HUDEP-2 (cell line): ENCODE data around the gene OR14A16.

ENCODE experiments used
- DNase-seq, 76 experiments: peaks; one replicate each; lab custom pipeline; 2025; ENCODE audit not compliant: unreplicated experiment in 76 of 76; lab: John Stamatoyannopoulos, UW

OR14A16 gene, protein sequence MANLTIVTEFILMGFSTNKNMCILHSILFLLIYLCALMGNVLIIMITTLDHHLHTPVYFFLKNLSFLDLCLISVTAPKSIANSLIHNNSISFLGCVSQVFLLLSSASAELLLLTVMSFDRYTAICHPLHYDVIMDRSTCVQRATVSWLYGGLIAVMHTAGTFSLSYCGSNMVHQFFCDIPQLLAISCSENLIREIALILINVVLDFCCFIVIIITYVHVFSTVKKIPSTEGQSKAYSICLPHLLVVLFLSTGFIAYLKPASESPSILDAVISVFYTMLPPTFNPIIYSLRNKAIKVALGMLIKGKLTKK

DNA sequence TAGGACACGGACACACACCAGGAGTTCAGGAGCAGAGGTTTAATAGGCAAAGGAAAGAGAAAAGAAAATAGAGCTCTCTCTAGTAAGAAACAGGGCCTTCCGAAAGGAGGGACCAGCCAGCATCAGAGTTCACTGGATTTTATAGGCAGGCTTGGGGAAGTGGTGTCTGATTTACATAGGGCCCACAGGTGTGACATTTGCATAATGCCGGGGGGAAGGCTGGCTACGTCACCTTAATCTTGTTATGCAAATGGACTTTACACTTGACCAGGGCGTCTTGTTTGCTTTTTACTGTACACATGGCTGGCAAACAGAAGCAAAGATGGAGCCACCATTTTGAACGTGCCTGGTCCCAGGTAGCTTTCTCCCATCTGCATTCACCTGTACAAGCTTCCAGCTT lies at the start of gene OR14A16:
Gene OR14A16 (minus strand): TSS at position 97 of the 400 bp plus-strand sequence. CDS start 8,390 bp downstream, outside the sequence.
- DNase-seq = no peak

DNA sequence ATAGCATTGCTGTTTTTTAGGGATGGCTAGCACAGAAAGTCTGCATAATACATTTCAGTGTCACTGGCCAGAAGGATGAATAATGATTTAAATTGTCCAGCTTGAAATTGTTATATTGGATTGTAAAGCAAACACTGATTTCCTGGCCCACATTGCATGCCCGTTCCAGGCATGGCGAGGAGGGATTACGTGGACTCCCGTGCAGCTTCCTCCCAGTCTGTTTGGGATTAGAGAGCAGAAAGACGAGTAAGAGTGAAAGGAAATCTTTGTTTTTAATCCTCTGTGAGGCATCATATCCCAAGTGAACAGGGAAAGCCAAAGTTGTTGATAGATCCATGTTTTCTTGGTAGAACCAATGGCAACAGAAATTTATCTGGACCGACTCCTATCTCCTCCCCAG lies 41.5 kb upstream of the OR14A16 start:
- no peak for DNase-seq

DNA sequence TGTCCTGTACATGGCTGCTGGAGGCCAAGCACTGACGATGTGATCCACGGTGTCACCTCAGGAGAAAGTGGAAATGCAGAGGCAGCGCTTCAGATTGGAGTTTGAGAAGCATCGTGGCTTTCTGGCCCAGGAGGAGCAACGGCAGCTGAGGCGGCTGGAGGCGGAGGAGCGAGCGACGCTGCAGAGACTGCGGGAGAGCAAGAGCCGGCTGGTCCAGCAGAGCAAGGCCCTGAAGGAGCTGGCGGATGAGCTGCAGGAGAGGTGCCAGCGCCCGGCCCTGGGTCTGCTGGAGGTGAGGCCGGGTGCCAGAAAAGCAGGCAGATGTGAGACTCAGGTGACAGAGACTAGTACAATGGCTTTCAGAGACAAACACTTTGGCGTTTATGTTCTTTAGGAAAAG lies 40.7 kb upstream of the OR14A16 start:
- DNase-seq = no peak

DNA sequence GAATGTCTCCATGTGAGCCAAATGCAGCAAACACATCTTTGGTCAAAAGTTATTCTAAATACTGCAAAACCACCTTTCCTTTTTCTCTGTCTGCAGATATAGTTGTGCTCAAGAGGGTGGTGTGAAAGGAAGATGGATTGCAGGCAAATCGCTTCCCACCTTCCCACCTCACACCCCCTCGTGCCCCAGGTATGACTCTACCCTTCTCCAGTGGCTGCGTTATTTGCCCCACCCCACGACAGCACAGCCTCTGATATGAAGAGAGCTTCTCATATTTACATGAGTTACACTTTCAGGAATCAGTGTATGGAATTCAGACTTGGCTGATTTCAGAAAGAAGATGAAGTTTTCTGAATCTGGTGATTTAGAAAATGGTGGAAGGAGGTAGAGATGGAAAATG lies 38.8 kb upstream of the OR14A16 start:
- DNase-seq = no peak

DNA sequence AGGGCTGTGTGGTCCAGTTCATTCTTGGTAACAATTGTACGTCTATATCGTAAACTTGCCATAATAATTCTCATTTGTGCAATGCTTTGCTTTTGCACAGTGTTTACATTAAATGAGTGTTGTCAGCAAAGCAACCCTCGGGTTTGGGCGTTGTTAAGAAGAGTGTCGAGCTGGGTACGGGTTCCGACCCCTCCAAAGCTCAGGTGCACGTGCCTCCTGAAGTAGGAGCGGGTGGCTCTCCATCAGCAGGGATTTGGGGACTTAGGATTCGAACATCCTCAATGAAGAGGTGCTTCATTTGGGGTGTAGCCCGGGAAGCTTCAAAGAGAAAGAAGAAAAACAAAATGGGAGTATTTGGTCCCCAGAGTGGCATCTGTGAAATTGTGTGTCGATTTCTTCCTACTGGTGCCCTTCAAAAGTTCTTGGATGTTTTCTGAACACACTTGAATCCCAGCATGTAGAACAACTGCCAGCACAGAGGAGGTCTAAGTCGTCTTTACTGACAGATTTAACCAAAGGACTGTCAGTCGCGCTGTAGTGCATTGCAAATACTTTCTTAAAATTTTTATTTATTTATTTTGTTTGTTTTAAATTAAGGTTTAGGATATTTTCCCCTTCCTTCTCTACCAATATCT lies 34.2 kb upstream of the OR14A16 start:
- DNase-seq = peak in 5 of 76 experiments; percentile 33 to 62 (median 46)

DNA sequence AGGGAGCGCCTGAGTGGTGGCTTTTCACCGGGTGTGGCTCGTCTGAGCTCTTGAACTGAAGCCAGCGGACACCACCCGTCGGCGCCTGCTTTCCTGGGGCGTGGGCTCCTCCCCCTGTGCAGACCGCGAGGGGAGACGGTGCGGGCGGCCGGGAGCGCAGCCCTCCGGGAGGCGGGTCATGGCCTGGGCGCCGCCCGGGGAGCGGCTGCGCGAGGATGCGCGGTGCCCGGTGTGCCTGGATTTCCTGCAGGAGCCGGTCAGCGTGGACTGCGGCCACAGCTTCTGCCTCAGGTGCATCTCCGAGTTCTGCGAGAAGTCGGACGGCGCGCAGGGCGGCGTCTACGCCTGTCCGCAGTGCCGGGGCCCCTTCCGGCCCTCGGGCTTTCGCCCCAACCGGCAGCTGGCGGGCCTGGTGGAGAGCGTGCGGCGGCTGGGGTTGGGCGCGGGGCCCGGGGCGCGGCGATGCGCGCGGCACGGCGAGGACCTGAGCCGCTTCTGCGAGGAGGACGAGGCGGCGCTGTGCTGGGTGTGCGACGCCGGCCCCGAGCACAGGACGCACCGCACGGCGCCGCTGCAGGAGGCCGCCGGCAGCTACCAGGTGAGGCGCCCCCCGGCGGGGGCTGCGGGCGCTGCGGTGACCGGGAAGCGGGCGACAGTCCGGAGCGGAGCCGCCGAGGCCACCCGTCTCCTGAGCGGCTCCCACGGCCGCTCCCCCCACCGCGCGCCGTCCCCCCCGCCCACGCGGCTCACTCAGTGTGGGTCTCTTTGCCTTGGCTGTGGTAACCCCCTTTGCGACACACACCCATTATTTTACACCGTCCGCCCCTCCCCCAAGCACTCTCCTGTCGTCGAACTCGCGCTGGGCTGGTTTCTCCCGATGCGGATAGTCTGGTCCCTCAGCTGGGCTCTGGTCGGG lies 33.4 kb upstream of the OR14A16 start, which contains the start of gene TRIM58:
Gene TRIM58 (plus strand): TSS at position 119 of the 916 bp plus-strand sequence. CDS start 60 bp downstream, at position 179.
- peak; percentile 29 to 96 (median 88) for DNase-seq

DNA sequence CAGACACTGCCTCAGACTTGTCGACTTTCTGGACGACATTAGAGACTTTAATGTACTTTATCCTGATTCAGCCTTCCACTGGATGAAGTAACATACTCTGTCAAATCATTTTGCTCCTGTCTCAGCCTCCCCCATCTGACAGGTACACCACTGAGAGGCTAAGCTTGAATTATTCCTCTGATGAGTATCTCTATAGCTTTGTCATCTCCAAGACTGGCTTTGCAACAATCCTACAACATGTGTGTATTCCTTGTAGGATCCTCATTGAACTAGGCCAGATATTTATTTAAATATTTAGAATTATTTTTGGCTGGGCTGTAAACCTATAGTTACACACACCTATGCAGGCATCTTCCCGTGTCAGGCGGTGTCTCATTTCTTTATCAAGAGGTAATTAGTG lies 32.0 kb upstream of the OR14A16 start:
- DNase-seq = no peak

DNA sequence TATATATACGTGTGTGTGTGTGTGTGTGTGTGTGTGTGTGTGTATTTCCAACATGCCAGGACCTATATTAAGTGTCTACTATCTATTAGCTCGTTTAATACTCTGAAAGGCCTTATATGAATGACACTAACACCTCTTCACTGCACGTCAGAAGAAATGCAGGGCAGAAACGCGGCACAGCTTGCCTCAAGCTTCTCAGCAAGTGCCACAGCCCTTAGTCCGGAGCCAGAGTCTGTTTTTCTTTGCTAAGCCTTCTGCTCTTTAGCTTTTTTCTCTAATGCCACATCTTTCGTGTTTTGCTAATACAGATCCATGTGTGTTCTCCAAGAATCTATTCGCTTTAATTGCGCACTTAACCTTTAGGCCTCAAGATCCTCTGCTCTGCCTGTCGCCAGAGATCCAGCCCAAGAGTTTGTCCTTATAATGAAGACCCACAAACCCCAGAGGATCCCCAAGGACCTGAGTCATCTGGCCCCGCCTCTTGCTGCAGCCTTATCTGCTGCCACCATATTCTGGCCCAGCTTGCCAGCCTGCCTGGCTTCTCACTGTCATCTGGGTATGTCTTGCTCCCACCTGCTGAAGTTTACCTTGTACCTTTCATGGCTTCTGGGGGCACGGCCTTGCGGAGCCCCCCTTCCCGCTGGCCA lies 31.1 kb upstream of the OR14A16 start:
- DNase-seq = peak in 74 of 76 experiments; percentile 11 to 92 (median 82)

DNA sequence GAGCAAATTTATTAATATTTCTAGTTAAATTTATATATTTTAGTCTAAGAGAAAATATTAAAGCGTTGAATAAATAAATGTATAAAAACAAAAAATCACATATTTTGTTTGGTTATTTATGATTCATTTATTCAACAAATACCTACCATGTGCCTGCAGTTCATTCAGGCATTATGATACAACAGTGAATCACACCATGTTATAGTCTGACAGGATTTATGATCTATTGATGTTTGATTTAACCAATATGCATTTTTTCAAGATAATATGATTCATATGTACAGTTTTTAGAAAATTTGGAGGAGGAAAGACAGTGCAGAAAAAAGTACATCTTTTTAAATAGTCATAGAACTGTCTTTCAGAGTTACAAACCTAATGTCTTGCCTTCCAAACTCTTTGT lies 25.7 kb upstream of the OR14A16 start:
- DNase-seq = no peak

DNA sequence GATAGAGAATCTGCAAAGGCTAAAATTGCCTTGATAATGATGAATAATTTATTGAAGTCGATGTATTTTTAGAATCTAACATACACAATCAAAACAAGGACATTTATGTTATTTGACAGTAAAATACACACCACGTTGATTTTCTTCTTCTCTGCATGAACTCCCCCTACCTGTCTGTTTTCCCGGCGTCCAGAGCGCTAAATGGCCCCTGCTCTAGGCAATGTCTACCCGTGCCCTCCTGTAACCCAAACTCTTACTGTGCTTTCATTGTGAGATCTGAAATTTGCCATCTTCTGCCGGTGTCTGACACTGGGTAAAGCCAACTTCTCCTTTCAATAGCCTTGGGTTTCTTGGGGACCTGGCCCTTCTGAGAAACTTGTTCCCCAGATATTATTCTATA lies 24.4 kb upstream of the OR14A16 start:
- DNase-seq = no peak

DNA sequence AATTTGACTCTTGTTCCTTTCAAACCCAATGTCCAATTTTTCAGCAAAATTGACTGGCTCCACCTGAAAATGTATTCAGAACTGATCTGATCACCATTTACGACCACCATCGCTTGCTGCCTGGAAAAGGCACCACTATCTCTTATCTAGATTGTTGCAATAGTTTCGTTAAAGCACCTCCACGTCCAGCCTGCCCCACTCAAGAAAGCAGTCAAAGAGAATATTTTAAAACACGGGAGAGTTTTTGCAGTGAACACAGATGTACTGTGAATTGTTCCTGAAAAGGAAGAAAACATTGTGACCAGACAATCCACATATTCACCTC lies 21.7 kb upstream of the OR14A16 start:
- DNase-seq = no peak

DNA sequence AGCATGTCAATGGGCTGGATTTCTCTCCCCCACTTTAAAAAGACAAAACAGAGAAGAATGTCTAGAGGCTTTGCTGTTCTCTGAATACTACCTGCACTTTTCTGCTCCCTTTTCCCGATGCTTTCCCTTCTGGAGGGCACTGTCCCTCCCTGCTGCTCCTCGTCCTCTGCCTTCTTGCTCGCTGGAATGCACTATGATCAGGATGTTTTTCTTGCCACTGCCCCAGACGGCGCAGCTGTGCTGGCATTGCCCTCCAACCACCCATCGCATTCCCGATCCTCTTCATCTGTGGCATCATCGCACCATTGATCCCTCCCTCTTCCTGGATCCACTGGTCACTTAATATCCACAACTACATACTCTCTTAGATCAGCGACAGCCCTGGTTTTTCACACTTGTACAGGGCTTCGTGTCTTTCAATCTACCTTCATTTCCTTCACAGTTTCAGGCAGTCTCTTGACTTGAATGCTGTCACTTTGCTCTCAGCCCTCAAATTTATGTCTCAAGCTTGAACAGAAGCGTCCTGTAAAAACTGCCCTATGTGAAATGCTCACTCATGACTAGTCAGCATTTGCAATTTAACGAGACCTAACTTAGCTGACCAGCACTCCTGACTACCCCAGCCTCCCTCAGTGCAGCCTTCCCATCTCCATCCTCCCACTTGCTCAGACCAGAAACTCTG lies 21.2 kb upstream of the OR14A16 start:
- DNase-seq = no peak

DNA sequence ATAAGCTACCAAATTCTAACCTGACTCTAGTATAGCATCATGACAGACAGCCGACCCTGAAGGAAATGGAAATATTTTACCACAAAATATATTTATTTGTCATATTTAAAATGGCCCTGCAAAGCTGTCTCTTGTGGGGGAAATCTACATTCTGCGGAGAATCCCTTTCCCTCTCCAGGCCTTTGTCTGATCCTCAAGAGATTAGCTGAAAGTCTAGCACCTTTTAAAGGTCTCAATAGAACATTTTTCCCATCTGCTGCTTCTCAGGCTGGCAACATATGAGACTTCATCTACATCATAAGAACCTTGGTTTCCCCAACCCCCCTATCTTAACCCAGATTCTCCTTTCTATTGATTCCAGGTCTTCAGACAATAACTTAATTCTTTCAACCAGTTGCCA lies 19.5 kb upstream of the OR14A16 start:
- DNase-seq = no peak

DNA sequence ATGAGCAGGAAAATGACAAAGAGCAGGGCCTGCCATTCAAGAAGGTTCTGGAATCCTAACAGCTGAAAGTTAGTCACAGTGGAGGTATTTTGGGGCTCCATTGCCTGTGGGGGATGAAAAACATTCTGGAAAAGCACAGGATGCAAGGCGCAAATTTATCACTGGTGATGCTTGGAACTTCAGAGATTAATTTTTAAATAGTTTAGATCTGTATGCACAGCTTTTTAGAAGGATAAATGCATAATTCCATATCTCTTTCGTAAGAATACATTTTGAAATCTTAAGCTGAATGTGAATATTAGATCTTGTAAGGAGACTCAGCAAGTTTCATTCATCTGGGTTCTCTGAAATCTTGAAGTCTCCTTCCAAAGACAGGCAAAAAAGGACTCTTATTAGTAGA lies 17.9 kb upstream of the OR14A16 start, which contains the start of gene OR11L1:
Gene OR11L1 (minus strand): TSS at position 101 of the 400 bp plus-strand sequence. CDS start 0 bp downstream, at position 101.
- DNase-seq = no peak

DNA sequence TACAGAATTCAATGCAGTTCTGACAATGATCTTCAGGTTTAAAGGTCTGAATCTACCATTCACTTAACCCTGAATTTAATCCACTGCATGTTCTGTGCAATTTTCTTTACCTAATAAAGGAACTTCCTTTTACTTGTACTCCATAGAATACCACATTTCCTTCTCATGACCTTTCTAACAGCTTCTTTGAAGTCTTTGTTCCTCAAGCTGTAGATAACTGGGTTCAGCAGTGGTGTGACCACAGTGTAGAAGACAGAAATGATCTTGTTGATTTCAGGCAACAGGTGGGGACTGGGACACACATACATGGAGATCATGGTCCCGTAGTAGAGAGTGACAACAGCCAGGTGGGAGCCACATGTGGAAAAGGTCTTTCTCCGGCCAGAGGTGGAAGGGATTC lies 16.9 kb upstream of the OR14A16 start:
- DNase-seq = no peak

DNA sequence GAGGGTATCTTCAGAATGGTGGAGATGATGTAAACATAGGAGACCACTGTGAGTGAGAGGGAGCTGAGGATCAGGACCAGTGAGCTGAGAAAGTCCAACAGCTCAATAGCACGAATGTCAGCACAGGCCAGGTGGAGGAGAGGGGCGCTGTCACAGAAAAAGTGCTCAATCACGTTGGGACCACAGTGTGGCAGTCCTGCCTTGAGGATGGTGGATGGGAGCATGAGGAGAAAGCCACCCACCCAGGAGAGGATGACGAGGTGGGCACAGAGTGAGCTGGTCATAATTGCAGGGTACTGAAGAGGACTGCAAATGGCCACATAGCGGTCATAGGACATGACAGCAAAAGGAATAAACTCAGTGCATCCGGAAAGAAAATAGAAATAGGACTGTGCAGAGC lies 9.7 kb upstream of the OR14A16 start:
- DNase-seq = peak in 7 of 76 experiments; percentile 1 to 26 (median 10)

DNA sequence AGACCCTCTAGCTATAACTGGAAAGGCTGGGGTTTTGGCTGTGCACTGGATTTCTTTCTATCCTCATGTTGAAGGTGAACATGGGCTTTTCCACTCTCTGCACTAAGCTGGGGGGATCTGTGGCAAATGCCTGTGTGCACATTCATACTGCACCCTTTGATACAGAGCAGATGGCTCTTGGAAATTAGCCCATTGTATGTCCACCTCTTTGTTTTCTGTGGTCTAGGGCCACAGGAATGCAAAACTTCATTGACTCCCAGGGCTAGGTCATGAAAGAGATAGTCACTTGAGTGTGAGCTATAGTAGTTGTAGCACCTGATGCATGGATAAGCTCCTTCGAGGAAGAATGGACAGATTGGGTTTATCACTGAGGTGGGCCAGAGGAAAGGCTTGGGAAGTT lies 5.7 kb upstream of the OR14A16 start:
- DNase-seq = no peak

DNA sequence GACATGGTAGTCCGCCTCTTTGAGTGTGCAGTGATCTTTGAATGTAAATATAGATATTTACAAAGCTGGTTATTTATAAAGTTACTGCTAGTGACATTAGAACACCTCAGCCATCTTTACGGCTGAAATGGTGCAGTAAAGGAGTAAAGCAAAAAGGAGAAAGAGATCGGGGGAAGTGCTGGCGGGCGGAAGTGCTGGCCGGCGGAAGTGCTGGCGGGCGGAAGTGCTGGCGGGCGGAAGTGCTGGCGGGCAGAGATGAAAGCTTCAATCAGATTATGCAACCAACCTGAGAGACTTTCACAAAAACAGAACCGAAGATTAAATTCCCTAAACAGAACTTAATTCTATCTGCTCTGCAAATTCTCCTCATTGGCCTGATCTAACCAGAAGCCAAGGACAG lies 1.4 kb upstream of the OR14A16 start:
- DNase-seq = no peak

DNA sequence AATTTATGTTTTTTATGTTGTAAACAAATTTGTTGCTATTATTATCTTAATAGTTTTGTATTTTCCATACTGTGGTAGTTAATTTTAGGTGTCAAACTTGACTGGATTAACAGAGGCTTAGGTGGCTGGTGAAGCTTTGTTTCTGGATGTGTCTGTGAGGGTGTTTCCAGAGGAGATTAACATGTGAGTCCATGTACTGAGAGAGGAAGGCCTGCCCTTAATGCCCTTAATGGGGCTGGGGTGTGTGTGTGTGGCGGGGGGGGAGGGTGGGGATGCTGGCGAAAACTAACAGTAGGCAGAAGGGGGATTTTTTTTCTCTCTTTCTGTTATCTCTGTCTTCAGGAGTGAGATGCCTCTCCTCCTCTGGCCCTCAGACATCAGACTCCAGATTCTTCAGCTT lies 1.9 kb downstream of the OR14A16 start:
- no peak for DNase-seq

DNA sequence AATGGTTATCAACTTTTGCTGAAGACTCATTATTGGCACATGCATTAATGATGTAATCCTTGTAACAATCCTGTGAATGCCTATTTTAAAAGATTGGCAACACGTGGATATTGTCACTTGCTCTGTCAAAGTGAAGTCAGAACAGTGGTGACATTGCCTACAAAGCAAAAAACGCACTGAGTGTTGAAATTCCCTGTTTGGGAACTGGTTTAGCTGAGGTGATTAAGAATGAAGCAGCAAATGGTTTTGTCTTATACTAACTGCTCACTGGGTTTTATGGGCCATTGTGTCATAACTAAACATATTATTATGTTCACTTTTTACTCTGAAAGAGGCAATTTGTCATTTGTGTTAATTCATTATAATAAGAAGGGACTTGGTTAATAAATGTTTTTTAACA lies 11.3 kb downstream of the OR14A16 start:
- no peak for DNase-seq
